Measurements from ENCODE around the gene MMP24OS.
"Not testable (repeated sequence)": the region's sequence is repeated elsewhere in the genome, so short reads cannot be mapped to it uniquely, and the experiment has no call there.

Gene MMP24OS

DNA sequence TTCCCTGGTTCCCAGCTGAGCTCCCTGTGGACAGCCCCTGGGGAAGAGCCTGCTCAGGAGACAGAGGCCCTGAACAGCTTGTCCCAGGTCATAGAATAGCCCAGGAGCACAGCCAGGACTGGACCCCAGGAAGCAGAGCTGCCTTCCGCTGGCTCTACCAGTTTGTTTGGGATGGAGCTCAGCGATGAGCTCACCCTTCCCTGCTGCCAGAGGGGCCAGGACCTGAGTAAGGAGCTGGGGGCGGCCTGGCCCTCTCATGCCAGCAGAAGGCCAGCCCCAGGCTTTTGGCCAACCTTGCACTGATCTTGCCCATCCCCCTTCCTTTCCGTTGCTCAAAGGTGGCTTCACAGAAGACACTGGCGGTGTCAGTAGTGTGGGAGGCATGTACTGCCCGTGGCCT is 17.5 kb downstream of the MMP24OS start:
- no peak for DNase-seq (ENCODE audit: low spot score)
- TF ChIP-seq CTCF (IDR thresholded peaks at IDR 0.05; ENCODE audit: extremely low read depth, insufficient read depth, missing control alignments), result no peak
- in situ Hi-C loops (cut with MboI; ENCODE audit: low pct_unique_long_range_greater_than_20kb, low sequenced_read_pairs, unreplicated experiment), result no loop called here

DNA sequence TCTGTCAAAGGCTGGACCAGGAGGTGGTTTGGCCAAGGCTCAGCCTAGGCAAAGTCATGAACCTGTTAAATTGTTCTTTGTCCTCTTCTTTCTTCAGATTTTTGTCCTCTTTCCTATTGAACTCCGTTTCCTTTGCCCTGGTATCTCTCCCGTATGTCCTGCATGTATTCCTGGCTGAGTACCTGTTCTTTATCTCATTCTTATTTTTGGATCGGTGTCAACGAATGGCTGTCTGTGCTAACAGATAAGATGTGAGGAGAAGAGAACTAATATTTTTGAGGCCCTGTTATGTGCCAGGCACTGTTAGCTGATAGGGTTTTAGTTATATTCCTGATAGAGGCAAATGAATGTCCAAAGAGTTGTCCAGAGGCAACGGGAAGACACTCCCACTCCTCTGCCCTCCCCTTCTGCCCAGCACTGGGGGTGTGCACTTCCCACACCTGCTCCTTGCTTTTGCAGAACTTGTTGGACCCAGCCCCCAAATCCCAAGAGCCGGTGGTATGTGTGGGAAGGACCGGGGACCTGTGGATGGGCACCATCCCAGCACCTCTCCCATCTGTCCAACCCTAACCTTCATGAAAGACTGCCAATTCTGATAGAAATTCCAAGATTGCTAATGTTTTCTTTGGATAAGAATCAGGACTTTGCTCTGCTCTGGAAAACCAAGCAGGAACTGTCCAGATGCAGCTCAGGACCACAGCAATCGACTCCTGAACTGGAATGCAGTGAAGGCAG is 20.6 kb downstream of the MMP24OS start:
- TF ChIP-seq CTCF (IDR thresholded peaks at IDR 0.05; ENCODE audit: extremely low read depth, insufficient read depth, missing control alignments), result no peak
- no peak for DNase-seq (ENCODE audit: low spot score)
- in situ Hi-C loops (cut with MboI; ENCODE audit: low pct_unique_long_range_greater_than_20kb, low sequenced_read_pairs, unreplicated experiment), result no loop called here

GRCh38 chr20:35254448-35254999 is 23.4 kb downstream of the MMP24OS start:
- in situ Hi-C loops (cut with MboI; ENCODE audit: low pct_unique_long_range_greater_than_20kb, low sequenced_read_pairs, unreplicated experiment), result no loop called here
- DNase-seq (ENCODE audit: low spot score), result no peak
- no peak for TF ChIP-seq CTCF (IDR thresholded peaks at IDR 0.05; ENCODE audit: extremely low read depth, insufficient read depth, missing control alignments)

GRCh38 chr20:35253010-35253409 is 24.9 kb downstream of the MMP24OS start:
- TF ChIP-seq CTCF (IDR thresholded peaks at IDR 0.05; ENCODE audit: extremely low read depth, insufficient read depth, missing control alignments), result no peak
- in situ Hi-C loops (cut with MboI; ENCODE audit: low pct_unique_long_range_greater_than_20kb, low sequenced_read_pairs, unreplicated experiment), result no loop called here
- DNase-seq (ENCODE audit: low spot score), result no peak

DNA sequence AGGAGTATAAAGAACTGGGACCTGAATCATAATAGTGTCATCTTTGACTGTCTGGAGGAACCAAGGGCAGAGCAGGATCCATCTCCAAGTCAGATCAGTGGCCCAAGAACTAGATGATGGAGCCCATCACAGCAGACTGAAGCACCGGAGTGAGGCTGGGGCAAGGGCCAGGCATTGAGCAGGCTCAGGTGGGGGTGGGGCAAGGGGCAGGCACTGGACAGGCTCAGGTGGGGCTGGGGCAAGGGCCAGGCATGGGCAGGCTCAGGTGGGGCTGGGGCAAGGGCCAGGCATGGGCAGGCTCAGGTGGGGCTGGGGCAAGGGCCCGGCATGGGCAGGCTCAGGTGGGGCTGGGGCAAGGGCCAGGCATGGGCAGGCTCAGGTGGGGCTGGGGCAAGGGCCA is 25.3 kb downstream of the MMP24OS start:
- DNase-seq (ENCODE audit: low spot score); in situ Hi-C loops (cut with MboI; ENCODE audit: low pct_unique_long_range_greater_than_20kb, low sequenced_read_pairs, unreplicated experiment): not testable (repeated sequence)

- in situ Hi-C loops (cut with MboI; ENCODE audit: low pct_unique_long_range_greater_than_20kb, low sequenced_read_pairs, unreplicated experiment), result no loop called here
- TF ChIP-seq CTCF (IDR thresholded peaks at IDR 0.05; ENCODE audit: extremely low read depth, insufficient read depth, missing control alignments), result no peak
- no peak for DNase-seq (ENCODE audit: low spot score)
These were observed 25.9 kb downstream of the MMP24OS start for GRCh38 chr20:35252037-35252461.

- in situ Hi-C loops (cut with MboI; ENCODE audit: low pct_unique_long_range_greater_than_20kb, low sequenced_read_pairs, unreplicated experiment), result no loop called here
- no peak for DNase-seq (ENCODE audit: low spot score)
- TF ChIP-seq CTCF (IDR thresholded peaks at IDR 0.05; ENCODE audit: extremely low read depth, insufficient read depth, missing control alignments), result no peak
These were observed 26.3 kb downstream of the MMP24OS start for GRCh38 chr20:35251613-35251940.

Data from GM13977 (cell line).